Transverse colon (tissue), 4 donors: Measurements from ENCODE around the gene BACE2. TPM values are rescaled to one million over a fixed set of nuclear protein-coding genes. Genes with fewer than 3 reads are reported as not detected.

Source experiments
- DNase-seq: peaks from one replicate; pipeline ENCODE4 v3.0.0-alpha.2; 2019
- H3K27ac ChIP-seq, 4 donors: fragments of 200-600 bp; sonication (generic); 2 replicates each; pipeline ENCODE4 v1.5.1; 2016 to 2018; ENCODE audit warnings: inconsistent platforms in 4 of 4
- H3K27me3 ChIP-seq: fragments of 200-600 bp; sonication (generic); 2 replicates; pipeline ENCODE4 v1.5.1; 2017; ENCODE audit warnings: inconsistent platforms
- H3K36me3 ChIP-seq, 4 donors: fragments of 200-600 bp; sonication (generic); 2 replicates each; pipeline ENCODE4 v1.5.1; 2017 to 2019; ENCODE audit warnings: inconsistent platforms in 4 of 4
- H3K4me1 ChIP-seq, 4 donors: fragments of 200-600 bp; sonication (generic); 2 replicates each; pipeline ENCODE4 v1.5.1; 2017 to 2020; ENCODE audit warnings: inconsistent platforms in 4 of 4
- H3K4me3 ChIP-seq, 4 donors: fragments of 200-600 bp; sonication (generic); 1 replicate in 1 of 4; 2 replicates in 3 of 4; pipeline versions ENCODE4 v1.5.1 to v1.6.1; 2017 to 2019; ENCODE audit warnings: inconsistent platforms in 4 of 4
- H3K9me3 ChIP-seq, 2 donors: fragments of 200-600 bp; sonication (generic); 2 replicates each; pipeline ENCODE4 v1.5.1; 2017 to 2019; ENCODE audit warnings: inconsistent platforms in 2 of 2
- CTCF ChIP-seq, 5 experiments: fragments of 200-600 bp in 3 of 5; fragments of 450-650 bp in 2 of 5; sonication (generic) in 3 of 5; IDR thresholded peaks; 1 replicate in 2 of 5; 2 replicates in 3 of 5; pipeline ENCODE4 v1.5.1; 2016 to 2017; ENCODE audit warnings: antibody characterized with exemption in 5 of 5, inconsistent platforms in 3 of 5, mild to moderate bottlenecking in 2 of 5, moderate library complexity in 1 of 5
- EP300 ChIP-seq: sonication (generic); formaldehyde crosslinking; IDR thresholded peaks from one replicate; pipeline ENCODE4 v1.6.1; 2017; ENCODE audit warnings: antibody characterized with exemption, low read depth
- POLR2A ChIP-seq: fragments of 450-650 bp; IDR thresholded peaks from one replicate; pipeline ENCODE4 v1.6.1; 2016; ENCODE audit warnings: antibody characterized with exemption, mild to moderate bottlenecking, moderate library complexity
- POLR2AphosphoS5 ChIP-seq, 3 donors: sonication (generic); formaldehyde crosslinking; IDR thresholded peaks; one replicate each; pipeline ENCODE4 v1.6.1; 2016; ENCODE audit warnings: antibody characterized with exemption in 3 of 3
- WGBS, 2 donors: methylation state at CpG; one replicate each; pipeline ENCODE4 v1.1.5; 2018; ENCODE audit warnings: low coverage in 1 of 2; 5-methylcytosine and 5-hydroxymethylcytosine counted together
- in situ Hi-C, 4 donors: fragments of 200-750 bp; cut with MboI; loops; one replicate each; pipeline versions ENCODE4 v1.15.0 to v1.15.1; 2017; ENCODE audit warnings: low sequenced_read_pairs in 3 of 4, low pct_ligation_motif_present in 1 of 4, low pct_unique_long_range_greater_than_20kb in 1 of 4
- intact Hi-C: fragments of 100-400 bp; cut with DNase I; formaldehyde crosslinking; loops from one replicate; pipeline ENCODE4 v1.15.1; 2023; ENCODE audit warnings: low total_unique reads
- total RNA-seq, 4 donors: library from RNA; depleted of rRNA; stranded (reverse); fragments of >200 nt; gene quantifications; one replicate each; pipeline ENCODE4 v1.1.0, GENCODE V29; 2016

The BACE2 gene
- total RNA-seq, 4 donors from 2014 or later: 28.4 to 52.5 (median 43.9) TPM

GRCh38 chr21:41294548-41295231 lies 126.7 kb downstream of the BACE2 start:
- 78 to 83% methylated on average over 1 of the region's 1 CpG for WGBS, 2 donors
- Histone ChIP-seq H3K27ac (no peak overlapping the region), H3K27me3 (peaks cover 44% of the 10 kb centered on the region), H3K4me1 (peaks cover 0 to 6% (median 0%) of the 10 kb centered on the region in 4 donors), H3K4me3 (no peak overlapping the region), H3K9me3 (no peaks in the 10 kb centered on the region), H3K36me3 (no peaks in the 10 kb centered on the region)
- DNase-seq: no peak
- in situ Hi-C loops (loop anchor here in 1 of 4 donors (25.0 kb wide), 1 partner anchor 168 kb away; no protein-coding TSS in a partner anchor), intact Hi-C loops (no loop called here)
- TF ChIP-seq EP300 (no peak), CTCF (IDR thresholded peaks at IDR 0.05) (no peak), POLR2AphosphoS5 (IDR thresholded peaks at IDR 0.05) (no peak), POLR2A (no peak)

GRCh38 chr21:41295721-41296254 lies 127.8 kb downstream of the BACE2 start:
- Histone ChIP-seq H3K27ac (no peak overlapping the region), H3K4me3 (no peak overlapping the region), H3K9me3 (no peaks in the 10 kb centered on the region), H3K4me1 (peaks cover 0 to 6% (median 0%) of the 10 kb centered on the region in 4 donors), H3K27me3 (peaks cover 35% of the 10 kb centered on the region), H3K36me3 (no peaks in the 10 kb centered on the region)
- no peak for TF ChIP-seq EP300
- TF ChIP-seq CTCF (IDR thresholded peaks at IDR 0.05): no peak
- TF ChIP-seq POLR2AphosphoS5 (IDR thresholded peaks at IDR 0.05): no peak
- TF ChIP-seq POLR2A: no peak
- intact Hi-C loops (no loop called here), in situ Hi-C loops (loop anchor here in 1 of 4 donors (25.0 kb wide), 1 partner anchor 167 kb away; no protein-coding TSS in a partner anchor)
- peak; percentile 27 for DNase-seq
- 50 to 54% methylated on average over 1 to 4 of the region's 4 CpGs for WGBS, 2 donors

- Histone ChIP-seq H3K4me1 (no peaks in the 10 kb centered on the region), H3K4me3 (no peak overlapping the region), H3K36me3 (no peaks in the 10 kb centered on the region), H3K27me3 (peaks cover 33% of the 10 kb centered on the region), H3K9me3 (peaks cover 5 to 7% of the 10 kb centered on the region in 2 donors), H3K27ac (no peak overlapping the region)
- no peak for TF ChIP-seq CTCF (IDR thresholded peaks at IDR 0.05)
- no peak for DNase-seq
- in situ Hi-C loops: no loop called here
- intact Hi-C loops: no loop called here
- WGBS, 2 donors: 83 to 88% methylated on average over 1 of the region's 1 CpG
Observed at GRCh38 chr21:41302976-41303375, 135.0 kb downstream of the BACE2 start.

- Histone ChIP-seq H3K4me3 (no peak overlapping the region), H3K36me3 (no peaks in the 10 kb centered on the region), H3K27me3 (peaks cover 46% of the 10 kb centered on the region), H3K9me3 (peaks cover 5 to 7% of the 10 kb centered on the region in 2 donors), H3K4me1 (no peaks in the 10 kb centered on the region), H3K27ac (no peak overlapping the region)
- intact Hi-C loops (no loop called here), in situ Hi-C loops (no loop called here)
- DNase-seq: no peak
- TF ChIP-seq CTCF (IDR thresholded peaks at IDR 0.05): no peak
- TF ChIP-seq POLR2A: no peak
- TF ChIP-seq EP300: no peak
- TF ChIP-seq POLR2AphosphoS5 (IDR thresholded peaks at IDR 0.05): no peak
- WGBS, 2 donors: 94% methylated on average over 35 of the region's 40 CpGs; no CpG with 5 or more reads in 1 of the 2 donors
Observed at GRCh38 chr21:41304068-41304720, 136.2 kb downstream of the BACE2 start.
